Measurements from ENCODE around the gene CYFIP1. TPM values are rescaled to one million over a fixed set of nuclear protein-coding genes. Genes with fewer than 3 reads are reported as not detected.

Gene CYFIP1
- total RNA-seq, 3 donors from 2014 or later (not counting 1 experiment from before 2014, with no cell fraction given) = 6.4 to 9.2 (median 8.8) TPM

- H3K36me3 ChIP-seq (ENCODE audit: control insufficient read depth, insufficient read depth, low read length) = no peaks in the 10 kb centered on the region
- no peaks in the 10 kb centered on the region for H3K9me3 ChIP-seq (ENCODE audit: control insufficient read depth, insufficient read depth, low read length)
- ATAC-seq (no peak), DNase-seq (no peak)
- no peaks in the 10 kb centered on the region for H3K36me3 Mint-ChIP-seq
- H3K27ac ChIP-seq (ENCODE audit: low read length) = no peak overlapping the region
- intact Hi-C loops (cut with micrococcal nuclease) = no loop called here
- no peaks in the 10 kb centered on the region for H3K9me3 Mint-ChIP-seq
- TF ChIP-seq, protein P1, sequence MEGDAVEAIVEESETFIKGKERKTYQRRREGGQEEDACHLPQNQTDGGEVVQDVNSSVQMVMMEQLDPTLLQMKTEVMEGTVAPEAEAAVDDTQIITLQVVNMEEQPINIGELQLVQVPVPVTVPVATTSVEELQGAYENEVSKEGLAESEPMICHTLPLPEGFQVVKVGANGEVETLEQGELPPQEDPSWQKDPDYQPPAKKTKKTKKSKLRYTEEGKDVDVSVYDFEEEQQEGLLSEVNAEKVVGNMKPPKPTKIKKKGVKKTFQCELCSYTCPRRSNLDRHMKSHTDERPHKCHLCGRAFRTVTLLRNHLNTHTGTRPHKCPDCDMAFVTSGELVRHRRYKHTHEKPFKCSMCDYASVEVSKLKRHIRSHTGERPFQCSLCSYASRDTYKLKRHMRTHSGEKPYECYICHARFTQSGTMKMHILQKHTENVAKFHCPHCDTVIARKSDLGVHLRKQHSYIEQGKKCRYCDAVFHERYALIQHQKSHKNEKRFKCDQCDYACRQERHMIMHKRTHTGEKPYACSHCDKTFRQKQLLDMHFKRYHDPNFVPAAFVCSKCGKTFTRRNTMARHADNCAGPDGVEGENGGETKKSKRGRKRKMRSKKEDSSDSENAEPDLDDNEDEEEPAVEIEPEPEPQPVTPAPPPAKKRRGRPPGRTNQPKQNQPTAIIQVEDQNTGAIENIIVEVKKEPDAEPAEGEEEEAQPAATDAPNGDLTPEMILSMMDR (IDR thresholded peaks at IDR 0.05) = no peak
- H3K27me3 Mint-ChIP-seq (ENCODE audit: low read depth in 2 of 2) = no peaks in the 10 kb centered on the region
- H3K27me3 ChIP-seq (ENCODE audit: control insufficient read depth, insufficient read depth, low read length) = no peaks in the 10 kb centered on the region
- H3K4me3 ChIP-seq (ENCODE audit: low read length) = no peak overlapping the region
- no peak overlapping the region for H3K4me3 Mint-ChIP-seq
- peaks cover 4% of the 10 kb centered on the region for H3K4me1 ChIP-seq (ENCODE audit: control insufficient read depth, insufficient read depth, low read length)
- peaks cover 9 to 10% of the 10 kb centered on the region in 2 donors for H3K4me1 Mint-ChIP-seq
- no peak overlapping the region for H3K27ac Mint-ChIP-seq
- 92% methylated on average over 14 of the region's 14 CpGs for WGBS (ENCODE audit: insufficient coverage)
Observed at GRCh38 chr15:22889146-22889818, 90.9 kb downstream of the CYFIP1 start.

DNA sequence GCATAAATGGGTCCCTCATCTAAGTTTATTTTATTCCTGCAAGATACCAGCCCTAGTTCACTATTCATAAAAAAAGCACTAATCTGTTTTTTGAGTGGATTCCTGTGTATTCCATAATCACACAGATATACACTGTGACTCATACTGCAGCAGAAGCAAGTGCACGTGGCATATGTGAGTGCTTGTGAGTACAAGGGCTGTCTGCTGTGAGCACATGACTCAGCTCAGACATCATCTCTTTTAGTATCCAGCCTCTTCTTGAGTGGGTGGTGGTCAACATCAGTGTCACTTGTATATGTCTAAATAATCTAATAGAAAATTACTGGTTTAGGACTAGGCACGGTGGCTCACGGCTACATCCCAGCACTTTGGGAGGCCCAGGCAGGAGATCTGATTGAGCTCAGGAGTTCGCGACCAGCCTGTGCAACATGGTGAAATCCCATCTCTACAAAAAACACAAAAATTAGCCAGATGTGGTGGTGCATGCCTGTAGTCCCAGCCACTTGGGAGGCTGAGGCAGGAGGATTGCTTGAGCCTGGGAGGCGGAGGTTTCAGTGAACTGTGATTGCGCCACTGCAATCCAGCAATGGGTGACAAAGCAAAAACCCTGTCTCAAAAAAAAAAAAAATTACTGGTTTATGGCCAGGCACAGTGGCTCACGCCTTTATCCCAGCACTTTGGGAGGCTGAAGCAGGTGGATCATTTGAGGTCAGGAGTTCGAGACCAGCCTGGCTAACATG is 91.9 kb downstream of the CYFIP1 start:
- Histone ChIP-seq H3K4me3 (ENCODE audit: low read length) (no peak overlapping the region), H3K27ac (ENCODE audit: low read length) (no peak overlapping the region), H3K36me3 (ENCODE audit: control insufficient read depth, insufficient read depth, low read length) (no peaks in the 10 kb centered on the region), H3K9me3 (ENCODE audit: control insufficient read depth, insufficient read depth, low read length) (no peaks in the 10 kb centered on the region), H3K27me3 (ENCODE audit: control insufficient read depth, insufficient read depth, low read length) (no peaks in the 10 kb centered on the region), H3K4me1 (ENCODE audit: control insufficient read depth, insufficient read depth, low read length) (peaks cover 6% of the 10 kb centered on the region)
- H3K36me3 Mint-ChIP-seq = no peaks in the 10 kb centered on the region
- ATAC-seq (no peak), DNase-seq (no peak)
- TF ChIP-seq, protein P1 (IDR thresholded peaks at IDR 0.05) = no peak
- WGBS (ENCODE audit: insufficient coverage) = 96% methylated on average over 8 of the region's 9 CpGs
- intact Hi-C loops (cut with micrococcal nuclease) = no loop called here
- H3K4me1 Mint-ChIP-seq = peaks cover 17% of the 10 kb centered on the region in 2 donors
- H3K4me3 Mint-ChIP-seq = no peak overlapping the region
- H3K9me3 Mint-ChIP-seq = no peaks in the 10 kb centered on the region
- no peaks in the 10 kb centered on the region for H3K27me3 Mint-ChIP-seq (ENCODE audit: low read depth in 2 of 2)
- no peak overlapping the region for H3K27ac Mint-ChIP-seq

- TF ChIP-seq, protein P1 (IDR thresholded peaks at IDR 0.05) = no peak
- H3K27ac Mint-ChIP-seq = no peak overlapping the region
- intact Hi-C loops (cut with micrococcal nuclease) = no loop called here
Observed at GRCh38 chr15:22887157-22887951, 92.8 kb downstream of the CYFIP1 start.

More at GRCh38 chr15:22887157-22887951, 92.8 kb downstream of the CYFIP1 start:
- no peak for ATAC-seq
- Mint-ChIP-seq H3K27me3 (ENCODE audit: low read depth in 2 of 2) (no peaks in the 10 kb centered on the region), H3K9me3 (no peaks in the 10 kb centered on the region), H3K36me3 (no peaks in the 10 kb centered on the region), H3K4me1 (peaks cover 17% of the 10 kb centered on the region in 2 donors), H3K4me3 (no peak overlapping the region)
- DNase-seq = no peak
- Histone ChIP-seq H3K9me3 (ENCODE audit: control insufficient read depth, insufficient read depth, low read length) (no peaks in the 10 kb centered on the region), H3K4me3 (ENCODE audit: low read length) (no peak overlapping the region), H3K27ac (ENCODE audit: low read length) (no peak overlapping the region), H3K4me1 (ENCODE audit: control insufficient read depth, insufficient read depth, low read length) (peaks cover 6% of the 10 kb centered on the region), H3K36me3 (ENCODE audit: control insufficient read depth, insufficient read depth, low read length) (no peaks in the 10 kb centered on the region), H3K27me3 (ENCODE audit: control insufficient read depth, insufficient read depth, low read length) (no peaks in the 10 kb centered on the region)
- 92% methylated on average over 13 of the region's 14 CpGs for WGBS (ENCODE audit: insufficient coverage)

All from natural killer cell (primary cell).